Thoracic aorta (tissue), 2 donors: Measurements from ENCODE around the gene UBE2QL1. TPM values are rescaled to one million over a fixed set of nuclear protein-coding genes. Genes with fewer than 3 reads are reported as not detected.

Experiments used
- ATAC-seq: fragments of 150-250 bp; one replicate; pipeline ENCODE4 v1.8.0; 2017; ENCODE audit warnings: low read depth; ENCODE audit not compliant: insufficient number of reproducible peaks, low FRiP score
- DNase-seq: peaks from one replicate; pipeline ENCODE4 v3.0.0-alpha.2; 2020; ENCODE audit warnings: low spot score
- H3K27ac ChIP-seq, 2 donors: fragments of 200-600 bp; sonication (generic); 1 replicate in 1 of 2; 2 replicates in 1 of 2; pipeline ENCODE4 v1.5.1; 2016; ENCODE audit warnings: mild to moderate bottlenecking in 2 of 2, moderate library complexity in 2 of 2
- H3K27me3 ChIP-seq: fragments of 200-600 bp; sonication (generic); replicated peaks from 2 replicates; pipeline ENCODE4 v1.6.0; 2016; ENCODE audit warnings: mild to moderate bottlenecking; ENCODE audit not compliant: insufficient read depth
- H3K36me3 ChIP-seq: fragments of 200-600 bp; sonication (generic); one replicate; pipeline ENCODE4 v1.5.1; 2016
- H3K4me1 ChIP-seq, 2 donors: fragments of 200-600 bp; sonication (generic); 1 replicate in 1 of 2; 2 replicates in 1 of 2; pipeline versions ENCODE4 v1.5.1 to v1.6.0; 2016; ENCODE audit warnings: low read depth in 2 of 2, mild to moderate bottlenecking in 1 of 2; ENCODE audit not compliant: control insufficient read depth in 1 of 2
- H3K4me3 ChIP-seq: fragments of 200-600 bp; sonication (generic); 2 replicates; pipeline ENCODE4 v1.5.1; 2016; ENCODE audit warnings: mild to moderate bottlenecking
- H3K9me3 ChIP-seq: fragments of 200-600 bp; sonication (generic); 2 replicates; pipeline ENCODE4 v1.5.1; 2016
- total RNA-seq, 2 donors: library from RNA; depleted of rRNA; stranded (reverse); fragments of >200 nt; gene quantifications; one replicate each; pipeline versions ENCODE4 v1.1.0 to v1.2.3, GENCODE V29; 2016
- TF ChIP-seq, protein P1 (sequence below): fragments of 200-600 bp; sonication (generic); IDR thresholded peaks from one replicate; pipeline ENCODE4 v1.5.1; 2019; ENCODE audit warnings: antibody characterized with exemption

Gene UBE2QL1
- total RNA-seq, 2 donors from 2014 or later = 3.2 to 3.5 TPM

DNA sequence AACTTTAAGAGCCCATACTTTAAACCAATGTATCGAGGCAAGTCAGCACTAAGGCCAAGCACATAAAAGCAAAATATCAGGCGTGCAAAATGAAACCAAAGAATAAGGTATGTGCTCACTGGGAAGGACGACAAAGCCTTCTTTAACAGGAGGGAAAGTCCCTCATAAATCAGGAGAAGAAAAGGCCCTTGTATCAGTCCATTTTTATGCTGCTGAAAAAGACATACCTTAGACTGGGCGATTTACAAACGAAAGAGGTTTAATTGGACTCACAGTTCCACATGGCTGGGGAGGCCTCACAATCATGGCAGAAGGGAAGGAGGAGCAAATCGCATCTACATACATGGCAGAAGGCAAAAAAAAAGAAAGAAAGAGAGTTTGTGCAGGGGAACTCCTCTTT is 68.9 kb downstream of the UBE2QL1 start:
- Histone ChIP-seq H3K4me1 (peaks cover 0 to 8% of the 10 kb centered on the region in 2 donors), H3K27ac (no peak overlapping the region), H3K27me3 (no peaks in the 10 kb centered on the region), H3K36me3 (no peaks in the 10 kb centered on the region), H3K9me3 (no peaks in the 10 kb centered on the region), H3K4me3 (no peak overlapping the region)
- DNase-seq (no peak), ATAC-seq (no peak)
- TF ChIP-seq, protein P1, sequence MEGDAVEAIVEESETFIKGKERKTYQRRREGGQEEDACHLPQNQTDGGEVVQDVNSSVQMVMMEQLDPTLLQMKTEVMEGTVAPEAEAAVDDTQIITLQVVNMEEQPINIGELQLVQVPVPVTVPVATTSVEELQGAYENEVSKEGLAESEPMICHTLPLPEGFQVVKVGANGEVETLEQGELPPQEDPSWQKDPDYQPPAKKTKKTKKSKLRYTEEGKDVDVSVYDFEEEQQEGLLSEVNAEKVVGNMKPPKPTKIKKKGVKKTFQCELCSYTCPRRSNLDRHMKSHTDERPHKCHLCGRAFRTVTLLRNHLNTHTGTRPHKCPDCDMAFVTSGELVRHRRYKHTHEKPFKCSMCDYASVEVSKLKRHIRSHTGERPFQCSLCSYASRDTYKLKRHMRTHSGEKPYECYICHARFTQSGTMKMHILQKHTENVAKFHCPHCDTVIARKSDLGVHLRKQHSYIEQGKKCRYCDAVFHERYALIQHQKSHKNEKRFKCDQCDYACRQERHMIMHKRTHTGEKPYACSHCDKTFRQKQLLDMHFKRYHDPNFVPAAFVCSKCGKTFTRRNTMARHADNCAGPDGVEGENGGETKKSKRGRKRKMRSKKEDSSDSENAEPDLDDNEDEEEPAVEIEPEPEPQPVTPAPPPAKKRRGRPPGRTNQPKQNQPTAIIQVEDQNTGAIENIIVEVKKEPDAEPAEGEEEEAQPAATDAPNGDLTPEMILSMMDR = no peak

DNA sequence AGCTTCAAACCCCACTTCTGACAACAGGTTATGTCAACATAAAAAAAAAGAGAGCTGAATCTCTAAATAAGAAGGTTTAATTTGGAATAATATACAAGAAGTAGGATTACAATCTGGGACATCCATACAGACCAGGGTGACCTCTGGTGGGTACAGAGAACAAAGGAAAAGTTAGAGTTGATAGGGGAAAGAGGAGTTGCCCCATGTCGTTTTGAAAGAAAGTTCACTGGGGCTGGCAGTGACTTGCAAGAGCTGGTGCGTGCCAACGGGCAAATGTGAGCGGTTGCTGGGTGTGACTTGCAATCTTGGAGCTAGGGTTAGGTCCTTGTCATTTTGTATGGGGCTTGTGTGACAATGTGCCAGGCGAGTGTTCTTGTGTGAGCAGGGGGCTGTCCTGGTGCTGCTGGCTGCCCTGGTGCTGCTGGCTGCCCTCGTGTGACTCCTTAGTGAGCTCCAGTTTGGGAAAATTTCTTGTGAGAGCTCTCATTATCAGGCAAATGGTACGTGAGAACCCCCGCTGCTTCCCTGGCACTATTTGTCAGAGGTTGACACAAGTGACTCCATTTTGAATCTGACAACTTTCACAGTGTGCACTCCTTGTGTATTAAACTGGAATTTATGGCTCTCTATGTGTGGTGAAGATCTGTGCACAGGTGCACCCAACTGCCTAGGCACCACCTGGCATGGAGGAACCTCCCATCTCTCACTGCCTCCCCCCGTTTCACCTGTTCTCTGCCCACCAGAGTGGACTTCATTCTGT is 69.8 kb downstream of the UBE2QL1 start:
- no peaks in the 10 kb centered on the region for H3K9me3 ChIP-seq
- no peak overlapping the region for H3K4me3 ChIP-seq
- TF ChIP-seq, protein P1 = no peak
- no peak overlapping the region for H3K27ac ChIP-seq
- no peak for ATAC-seq
- DNase-seq = no peak
- H3K4me1 ChIP-seq = peaks cover 0 to 8% of the 10 kb centered on the region in 2 donors
- no peaks in the 10 kb centered on the region for H3K27me3 ChIP-seq
- H3K36me3 ChIP-seq = no peaks in the 10 kb centered on the region

DNA sequence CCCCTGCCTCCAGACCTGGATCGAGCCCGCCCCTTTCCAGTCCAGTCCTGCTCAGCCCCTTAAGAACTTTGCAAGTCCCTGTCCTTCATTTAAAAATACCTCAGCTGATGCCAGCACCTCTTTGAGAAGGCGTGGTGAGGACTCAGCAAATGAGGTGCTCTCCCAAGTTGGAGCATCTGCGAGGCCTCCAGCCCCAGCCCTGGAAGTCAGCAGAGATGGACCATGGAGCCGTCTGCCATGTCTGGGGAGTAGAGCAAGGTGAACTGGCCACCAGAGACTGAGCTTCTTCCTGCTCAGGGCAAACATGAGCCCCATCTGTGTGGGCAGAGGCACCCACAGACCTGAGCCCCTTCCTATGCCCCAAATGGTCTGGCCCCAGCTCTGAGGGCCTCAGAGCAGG is 71.5 kb downstream of the UBE2QL1 start:
- Histone ChIP-seq H3K9me3 (no peaks in the 10 kb centered on the region), H3K27me3 (no peaks in the 10 kb centered on the region), H3K27ac (no peak overlapping the region), H3K4me1 (peaks cover 0 to 8% of the 10 kb centered on the region in 2 donors), H3K4me3 (no peak overlapping the region), H3K36me3 (no peaks in the 10 kb centered on the region)
- DNase-seq (no peak), ATAC-seq (no peak)
- TF ChIP-seq, protein P1 = no peak

DNA sequence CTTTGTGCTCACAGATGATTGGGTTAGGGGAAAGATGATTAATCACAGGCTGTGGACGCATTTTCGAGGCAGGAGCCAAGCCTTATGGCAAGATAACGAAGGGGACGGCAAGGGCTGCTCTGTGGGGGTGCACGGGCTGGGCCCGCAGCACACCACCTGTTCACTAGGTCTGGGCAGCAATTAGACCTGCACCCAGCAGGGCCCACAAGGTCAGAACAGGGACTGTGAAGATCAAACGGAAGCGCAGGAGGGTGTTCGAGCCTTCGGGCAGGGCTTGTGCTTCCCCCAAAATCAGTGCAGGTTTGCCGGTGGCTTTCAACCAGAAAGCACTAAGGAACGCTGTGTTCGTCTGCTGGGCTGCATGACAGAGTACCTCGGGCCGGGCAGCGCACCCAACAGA is 73.7 kb downstream of the UBE2QL1 start:
- TF ChIP-seq, protein P1 = no peak
- no peaks in the 10 kb centered on the region for H3K9me3 ChIP-seq
- DNase-seq (no peak), ATAC-seq (no peak)
- H3K27me3 ChIP-seq = no peaks in the 10 kb centered on the region
- no peak overlapping the region for H3K27ac ChIP-seq
- H3K4me3 ChIP-seq = no peak overlapping the region
- H3K4me1 ChIP-seq = peaks cover 0 to 2% of the 10 kb centered on the region in 2 donors
- no peaks in the 10 kb centered on the region for H3K36me3 ChIP-seq

DNA sequence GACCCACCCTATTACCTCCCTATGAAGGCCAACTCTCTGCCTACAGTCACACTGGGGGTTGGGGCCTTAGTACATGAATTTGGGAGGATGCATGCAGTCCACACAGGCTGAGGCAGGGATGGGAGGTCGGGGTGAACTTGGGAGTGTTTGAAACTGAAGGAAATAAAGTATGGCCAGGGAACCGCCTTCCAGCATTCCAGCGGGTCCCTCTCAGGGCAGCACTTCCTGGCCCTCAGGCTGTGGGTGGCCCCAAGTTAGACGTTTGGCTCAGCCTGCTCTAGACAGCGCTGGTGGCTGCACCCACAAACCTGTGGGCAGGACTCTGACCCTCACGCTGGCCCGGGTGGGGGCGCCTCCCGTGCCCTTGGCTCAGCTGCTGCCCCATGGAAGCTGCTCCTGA is 74.3 kb downstream of the UBE2QL1 start:
- H3K27me3 ChIP-seq = no peaks in the 10 kb centered on the region
- no peak overlapping the region for H3K4me3 ChIP-seq
- no peak overlapping the region for H3K27ac ChIP-seq
- TF ChIP-seq, protein P1 = no peak
- no peaks in the 10 kb centered on the region for H3K4me1 ChIP-seq
- no peaks in the 10 kb centered on the region for H3K9me3 ChIP-seq
- no peaks in the 10 kb centered on the region for H3K36me3 ChIP-seq
- ATAC-seq (no peak), DNase-seq (no peak)
